ENCODE data around the gene CENPN.

DNA sequence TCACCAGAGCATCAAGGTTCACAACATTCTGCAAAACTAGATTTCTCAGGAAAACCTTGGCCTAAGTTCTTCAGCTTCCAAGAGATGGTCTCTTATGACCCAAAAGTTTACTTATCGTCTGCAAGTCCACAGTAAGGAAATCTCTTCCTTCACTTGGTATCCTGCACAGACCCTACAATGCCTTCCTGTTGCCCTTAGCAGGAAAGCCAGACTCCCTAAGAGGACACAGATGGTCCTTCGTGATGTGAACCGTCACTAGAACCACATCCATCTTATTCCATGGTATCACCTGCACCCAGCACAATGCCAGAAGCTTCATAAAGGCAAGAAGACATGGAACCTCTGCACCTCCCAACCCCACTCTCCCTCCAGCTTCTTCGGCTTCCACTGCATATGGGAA, 34.4 kb upstream of the CENPN start:
- TF ChIP-seq, protein P1, sequence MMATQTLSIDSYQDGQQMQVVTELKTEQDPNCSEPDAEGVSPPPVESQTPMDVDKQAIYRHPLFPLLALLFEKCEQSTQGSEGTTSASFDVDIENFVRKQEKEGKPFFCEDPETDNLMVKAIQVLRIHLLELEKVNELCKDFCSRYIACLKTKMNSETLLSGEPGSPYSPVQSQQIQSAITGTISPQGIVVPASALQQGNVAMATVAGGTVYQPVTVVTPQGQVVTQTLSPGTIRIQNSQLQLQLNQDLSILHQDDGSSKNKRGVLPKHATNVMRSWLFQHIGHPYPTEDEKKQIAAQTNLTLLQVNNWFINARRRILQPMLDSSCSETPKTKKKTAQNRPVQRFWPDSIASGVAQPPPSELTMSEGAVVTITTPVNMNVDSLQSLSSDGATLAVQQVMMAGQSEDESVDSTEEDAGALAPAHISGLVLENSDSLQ (IDR thresholded peaks at IDR 0.05), result no peak
- TF ChIP-seq BHLHE40 (IDR thresholded peaks at IDR 0.05; ENCODE audit: borderline replicate concordance) (no peak), TARDBP (IDR thresholded peaks at IDR 0.05) (no peak), SP1 (IDR thresholded peaks at IDR 0.05) (no peak), CTBP1 (IDR thresholded peaks at IDR 0.05; ENCODE audit: borderline replicate concordance) (no peak), ZNF384 (IDR thresholded peaks at IDR 0.05) (no peak), SUZ12 (IDR thresholded peaks at IDR 0.05) (no peak), ARNT (IDR thresholded peaks at IDR 0.05) (no peak), HDGF (IDR thresholded peaks at IDR 0.05; ENCODE audit: borderline replicate concordance) (no peak), ELF4 (IDR thresholded peaks at IDR 0.05) (no peak)
